GM19468 (cell line): ENCODE results near the gene SLC14A1.
"Not testable (repeated sequence)": the region's sequence is repeated elsewhere in the genome, so short reads cannot be mapped to it uniquely, and the experiment has no call there.

ENCODE experiments used
- ATAC-seq: cut with Tn5 transposase; IDR thresholded peaks from one replicate; pipeline ENCODE4 v1.9.1; 2021; ENCODE audit warnings: mild to moderate bottlenecking, moderate library complexity, moderate number of reproducible peaks; ENCODE audit not compliant: unreplicated experiment; ENCODE audit errors: extremely low read depth

SLC14A1 gene

GRCh38 chr18:45753286-45753685 is 29.3 kb downstream of the SLC14A1 start:
- ATAC-seq: no peak

GRCh38 chr18:45755934-45756333 is 32.0 kb downstream of the SLC14A1 start:
- no peak for ATAC-seq

- ATAC-seq: no peak
Observed at GRCh38 chr18:45757005-45757404, 33.0 kb downstream of the SLC14A1 start.

- ATAC-seq: not testable (repeated sequence)
Observed at GRCh38 chr18:45757644-45758043, 33.7 kb downstream of the SLC14A1 start.

GRCh38 chr18:45760462-45761036 is 36.6 kb downstream of the SLC14A1 start:
- no peak for ATAC-seq

- ATAC-seq: no peak
Observed at GRCh38 chr18:45761512-45762114, 37.6 kb downstream of the SLC14A1 start.

GRCh38 chr18:45764000-45764686 is 40.2 kb downstream of the SLC14A1 start:
- ATAC-seq: no peak

- no peak for ATAC-seq
Observed at GRCh38 chr18:45765796-45766195, 41.8 kb downstream of the SLC14A1 start.

GRCh38 chr18:45771587-45772480 is 47.9 kb downstream of the SLC14A1 start:
- ATAC-seq: no peak

GRCh38 chr18:45774065-45774521 is 50.1 kb downstream of the SLC14A1 start:
- no peak for ATAC-seq

GRCh38 chr18:45775241-45775676 is 51.3 kb downstream of the SLC14A1 start:
- peak; percentile 64 for ATAC-seq

- no peak for ATAC-seq
Observed at GRCh38 chr18:45775743-45776142, 51.8 kb downstream of the SLC14A1 start.

GRCh38 chr18:45777393-45777792 is 53.4 kb downstream of the SLC14A1 start:
- ATAC-seq: no peak

GRCh38 chr18:45780568-45780967 is 56.6 kb downstream of the SLC14A1 start:
- no peak for ATAC-seq

GRCh38 chr18:45782662-45783061 is 58.7 kb downstream of the SLC14A1 start:
- no peak for ATAC-seq

- no peak for ATAC-seq
Observed at GRCh38 chr18:45783097-45784075, 59.4 kb downstream of the SLC14A1 start.

GRCh38 chr18:45785134-45785533 is 61.2 kb downstream of the SLC14A1 start:
- ATAC-seq: no peak

- ATAC-seq: no peak
Observed at GRCh38 chr18:45786941-45787340, 63.0 kb downstream of the SLC14A1 start.

- ATAC-seq: no peak
Observed at GRCh38 chr18:45787346-45787745, 63.4 kb downstream of the SLC14A1 start.
